Right lobe of liver (tissue), 6 donors: ENCODE measurements around the gene ARIH2. TPM values are rescaled to one million over a fixed set of nuclear protein-coding genes. Genes with fewer than 3 reads are reported as not detected.

Source experiments
- ATAC-seq, 4 donors: fragments of 200-7000 bp; cut with Tn5 transposase; one replicate each; pipeline ENCODE4 v1.9.1; 2020; ENCODE audit warnings: mild to moderate bottlenecking in 4 of 4, moderate library complexity in 4 of 4
- DNase-seq, 3 donors: peaks; one replicate each; pipeline ENCODE4 v3.0.0-alpha.2; 2020
- H3K27ac ChIP-seq, 3 donors: fragments of 200-600 bp; one replicate each; pipeline ENCODE4 v1.8.0; 2022
- H3K27me3 ChIP-seq, 2 donors: fragments of 200-600 bp; one replicate each; pipeline ENCODE4 v1.8.0; 2022
- H3K36me3 ChIP-seq, 4 donors: fragments of 200-600 bp; sonication (generic) in 1 of 4; one replicate each; pipeline versions ENCODE4 v1.5.1 to v1.8.0; 2017 to 2022; ENCODE audit warnings: control low read depth in 1 of 4
- H3K4me1 ChIP-seq, 4 donors: fragments of 200-600 bp; sonication (generic) in 1 of 4; one replicate each; pipeline versions ENCODE4 v1.5.1 to v1.8.0; 2017 to 2022; ENCODE audit warnings: control low read depth in 1 of 4
- H3K4me3 ChIP-seq, 3 donors: fragments of 200-600 bp; one replicate each; pipeline ENCODE4 v1.8.0; 2022
- H3K9me3 ChIP-seq, 4 donors: fragments of 200-600 bp; sonication (generic) in 1 of 4; one replicate each; pipeline versions ENCODE4 v1.5.1 to v1.8.0; 2017 to 2022; ENCODE audit warnings: control low read depth in 1 of 4
- POLR2A ChIP-seq: fragments of 450-650 bp; IDR thresholded peaks from one replicate; pipeline ENCODE4 v1.6.1; 2017; ENCODE audit warnings: antibody characterized with exemption, mild to moderate bottlenecking
- WGBS: methylation state at CpG from one replicate; pipeline ENCODE4 v1.1.6; 2018; ENCODE audit warnings: low coverage, low lambda C conversion rate; ENCODE audit not compliant: insufficient coverage; ENCODE audit errors: missing lambda C conversion rate; 5-methylcytosine and 5-hydroxymethylcytosine counted together
- intact Hi-C, 2 donors: fragments of 100-400 bp; cut with DNase I; formaldehyde crosslinking; loops; one replicate each; pipeline versions ENCODE4 v1.11.2 to v1.14.1; 2022
- total RNA-seq, 6 experiments: library from RNA; depleted of rRNA in 2 of 6; stranded (reverse); fragments of >200 nt in 2 of 6; fragmentation: NEBNext Ultra II Directional in 3 of 6; extraction: Animal tissue kit (Norgen Biotek cat#: 25700) in 3 of 6; gene quantifications; one replicate each; pipeline versions ENCODE4 v1.1.0 to v1.2.4, GENCODE V29; 2016 to 2023
- TF ChIP-seq, protein P1 (sequence below), 4 donors: fragments of 200-600 bp in 3 of 4; fragments of 450-650 bp in 1 of 4; IDR thresholded peaks; one replicate each; pipeline versions ENCODE4 v1.5.1 to v1.8.0; 2016 to 2022; ENCODE audit warnings: antibody characterized with exemption in 4 of 4, mild to moderate bottlenecking in 2 of 4
- donor health status: DM: no; HTN: yes; CAD: no.
- donor health status: DM: no; HTN: no; CAD: no.
- donor health status: DM: no; HTN: no; CAD: no.
- donor health status: DM: no; HTN: yes; CAD: no.
- donor health status: DM: no; HTN: yes; CAD: no.

The ARIH2 gene
- total RNA-seq, 6 experiments from 2014 or later = 34.4 to 44.9 (median 38.2) TPM

DNA sequence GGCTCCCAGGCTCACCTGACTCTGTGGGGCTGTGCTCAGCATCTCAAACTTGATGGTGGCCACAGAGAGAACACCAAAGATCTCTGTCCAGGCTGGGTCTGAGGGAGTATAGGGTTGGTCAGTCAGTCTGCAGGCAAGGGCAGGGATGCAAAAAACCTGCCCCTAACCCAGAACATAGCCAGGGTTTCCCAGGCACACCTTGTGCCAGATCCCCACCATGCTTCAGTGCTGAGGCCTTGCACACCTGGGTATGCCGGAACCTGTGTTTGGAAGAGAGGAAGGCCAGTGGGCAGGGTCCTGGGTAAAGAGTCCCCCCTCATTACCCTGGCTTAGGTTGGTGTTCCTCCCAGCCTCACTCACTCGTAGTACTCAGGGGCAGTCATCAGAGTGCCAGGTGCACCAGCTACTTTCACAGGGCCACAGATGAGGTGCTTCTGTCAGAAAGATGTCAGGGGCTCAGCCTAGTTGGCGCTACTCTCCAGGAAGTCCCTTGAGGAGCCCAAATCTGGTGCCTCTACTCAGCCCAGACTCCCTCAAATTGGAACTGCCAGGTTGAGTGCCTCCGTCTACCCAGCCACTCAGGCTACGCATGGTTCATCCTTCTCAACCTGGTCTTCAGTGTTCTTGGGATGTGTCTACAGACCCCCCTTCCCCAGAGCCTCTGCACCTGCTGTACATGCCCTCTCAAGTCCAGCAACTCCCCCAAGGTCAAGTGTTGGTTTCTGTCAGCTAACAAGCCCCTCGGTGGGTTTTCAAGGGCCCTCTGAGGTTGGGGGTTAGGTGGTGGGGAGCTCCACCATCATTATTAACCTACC, 98.0 kb downstream of the ARIH2 start:
- Histone ChIP-seq H3K9me3 (no peaks in the 10 kb centered on the region), H3K27ac (no peak overlapping the region), H3K4me3 (no peak overlapping the region), H3K27me3 (no peaks in the 10 kb centered on the region), H3K4me1 (peaks cover 0 to 23% (median 8%) of the 10 kb centered on the region in 4 donors), H3K36me3 (peaks cover 0 to 29% (median 12%) of the 10 kb centered on the region in 4 donors)
- no peak for ATAC-seq
- 100% methylated on average over 1 of the region's 6 CpGs for WGBS
- intact Hi-C loops = no loop called here
- TF ChIP-seq, protein P1, sequence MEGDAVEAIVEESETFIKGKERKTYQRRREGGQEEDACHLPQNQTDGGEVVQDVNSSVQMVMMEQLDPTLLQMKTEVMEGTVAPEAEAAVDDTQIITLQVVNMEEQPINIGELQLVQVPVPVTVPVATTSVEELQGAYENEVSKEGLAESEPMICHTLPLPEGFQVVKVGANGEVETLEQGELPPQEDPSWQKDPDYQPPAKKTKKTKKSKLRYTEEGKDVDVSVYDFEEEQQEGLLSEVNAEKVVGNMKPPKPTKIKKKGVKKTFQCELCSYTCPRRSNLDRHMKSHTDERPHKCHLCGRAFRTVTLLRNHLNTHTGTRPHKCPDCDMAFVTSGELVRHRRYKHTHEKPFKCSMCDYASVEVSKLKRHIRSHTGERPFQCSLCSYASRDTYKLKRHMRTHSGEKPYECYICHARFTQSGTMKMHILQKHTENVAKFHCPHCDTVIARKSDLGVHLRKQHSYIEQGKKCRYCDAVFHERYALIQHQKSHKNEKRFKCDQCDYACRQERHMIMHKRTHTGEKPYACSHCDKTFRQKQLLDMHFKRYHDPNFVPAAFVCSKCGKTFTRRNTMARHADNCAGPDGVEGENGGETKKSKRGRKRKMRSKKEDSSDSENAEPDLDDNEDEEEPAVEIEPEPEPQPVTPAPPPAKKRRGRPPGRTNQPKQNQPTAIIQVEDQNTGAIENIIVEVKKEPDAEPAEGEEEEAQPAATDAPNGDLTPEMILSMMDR (IDR thresholded peaks at IDR 0.05) = no peak
- no peak for TF ChIP-seq POLR2A
- no peak for DNase-seq

DNA sequence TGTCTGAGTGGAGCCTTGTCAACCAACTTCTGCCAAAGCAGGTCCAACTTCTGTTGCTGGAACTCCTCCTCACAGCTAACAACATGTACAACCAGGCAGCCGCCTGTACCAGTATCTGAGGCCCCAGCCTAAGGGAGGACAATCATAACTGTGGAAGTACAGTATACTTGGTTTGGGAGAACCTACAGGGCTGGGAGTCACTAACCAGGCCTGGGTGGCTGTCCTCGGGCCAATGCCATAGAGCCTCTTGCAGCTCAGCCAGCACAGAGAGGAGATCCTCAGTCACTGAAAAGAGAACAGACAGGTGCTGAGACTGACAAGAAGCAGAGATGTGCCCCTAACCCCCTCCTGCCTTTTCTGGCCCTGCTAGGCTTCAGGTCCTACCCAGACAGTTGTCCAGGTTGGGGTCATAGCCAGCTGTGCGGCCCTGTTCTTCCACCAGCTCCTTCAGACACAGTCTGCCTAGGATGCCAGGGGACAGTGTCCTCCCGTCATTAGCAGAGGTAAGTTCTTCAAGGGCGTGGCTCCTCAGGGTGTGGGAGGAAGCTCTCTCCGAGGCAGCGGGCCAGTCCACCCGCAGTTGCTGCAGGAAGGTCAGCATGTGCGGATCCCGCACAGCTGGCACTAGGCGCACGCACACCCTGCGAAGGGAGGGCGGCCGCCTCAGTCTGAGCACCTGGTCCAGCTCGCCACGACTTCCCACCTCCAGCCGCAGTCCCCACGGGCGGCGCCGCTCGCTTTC, 98.8 kb downstream of the ARIH2 start:
- no peak for TF ChIP-seq POLR2A
- TF ChIP-seq, protein P1 (IDR thresholded peaks at IDR 0.05) = no peak

DNA sequence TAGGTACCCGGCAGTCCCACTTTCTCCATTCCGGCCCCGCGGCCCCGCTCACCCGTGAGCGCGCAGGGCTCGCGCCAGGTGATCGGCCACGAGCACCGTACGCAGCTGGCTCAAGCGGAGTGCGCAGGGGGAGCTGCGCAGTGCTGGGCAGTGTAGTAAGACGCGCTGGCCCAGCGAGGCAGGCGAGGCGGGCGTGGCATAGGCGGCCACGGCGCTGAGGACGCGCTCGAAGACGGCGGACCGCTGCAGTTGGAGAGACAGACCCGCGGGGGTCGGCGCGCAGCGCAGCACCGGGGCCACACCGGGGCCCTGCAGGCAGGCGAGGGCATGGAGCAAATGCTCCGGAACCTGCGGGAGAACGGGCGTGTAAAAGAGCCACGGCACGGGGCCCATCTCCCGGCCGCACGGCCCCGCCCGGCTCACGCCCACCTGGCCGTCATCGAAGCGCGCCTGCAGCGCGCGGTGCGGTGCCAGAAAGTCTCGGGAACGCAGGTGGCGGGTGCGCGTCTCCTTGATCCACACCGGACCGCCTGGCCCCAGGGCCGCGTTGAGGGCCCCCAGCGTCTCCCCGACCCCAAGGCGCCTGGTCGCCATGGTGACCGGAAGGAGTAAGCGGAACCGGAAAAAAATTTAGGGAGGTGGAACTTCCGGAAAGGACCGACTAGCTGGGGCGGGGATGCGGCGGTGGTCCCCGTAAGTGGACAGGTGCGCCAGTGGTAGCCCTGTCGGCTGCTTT, 99.5 kb downstream of the ARIH2 start, which contains the start of gene DALRD3:
TSS of gene DALRD3 (minus strand) at position 610 of the 736 bp plus-strand sequence. CDS start at position 594, 16 bp downstream.
- H3K27ac ChIP-seq = peak within 1 kb of the TSS in 1 of 3 donors; percentile 65
- TF ChIP-seq POLR2A = peak; percentile 35
- TF ChIP-seq, protein P1 (IDR thresholded peaks at IDR 0.05) = no peak
- H3K4me3 ChIP-seq = peak within 1 kb of the TSS; percentile 88 to 91 (median 89)
- DNase-seq (peak; percentile 73 to 79 (median 75)), ATAC-seq (peak in 3 of 4 donors; percentile 1 to 8 (median 2))
- intact Hi-C loops = no loop called here
- H3K4me1 ChIP-seq = peaks cover 0 to 29% (median 11%) of the 10 kb centered on the region in 4 donors
- H3K9me3 ChIP-seq = no peaks in the 10 kb centered on the region
- H3K36me3 ChIP-seq = peaks cover 0 to 24% (median 10%) of the 10 kb centered on the region in 4 donors
- H3K27me3 ChIP-seq = no peaks in the 10 kb centered on the region
- under 1% methylated on average over 24 of the region's 85 CpGs for WGBS

More for the DNA sequence above, 98.8 kb downstream of the ARIH2 start:
- WGBS = 17% methylated on average over 2 of the region's 23 CpGs
- Histone ChIP-seq H3K4me1 (peaks cover 0 to 23% (median 8%) of the 10 kb centered on the region in 4 donors), H3K36me3 (peaks cover 0 to 23% (median 11%) of the 10 kb centered on the region in 4 donors), H3K27ac (peak overlapping the region in 1 of 3 donors; percentile 65), H3K27me3 (no peaks in the 10 kb centered on the region), H3K9me3 (no peaks in the 10 kb centered on the region), H3K4me3 (peak overlapping the region; percentile 88 to 91 (median 89))
- ATAC-seq (no peak), DNase-seq (peak in 1 of 3 donors; percentile 55)
- intact Hi-C loops = no loop called here

DNA sequence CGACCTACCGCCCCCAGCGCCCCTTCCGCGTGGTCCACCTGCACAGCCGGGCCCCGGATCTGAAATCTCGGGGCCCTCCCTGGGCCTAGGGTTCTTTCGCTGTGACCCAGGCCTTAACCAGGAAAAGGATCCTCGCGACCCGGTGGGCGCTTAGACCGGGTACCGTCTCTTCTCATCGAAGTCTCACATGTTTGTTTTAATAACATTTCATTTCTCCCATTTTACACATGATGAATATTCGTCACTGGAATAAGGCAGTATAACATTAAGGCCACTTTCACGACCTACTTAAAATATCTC, 100.0 kb downstream of the ARIH2 start:
- peaks cover 0 to 29% (median 10%) of the 10 kb centered on the region in 4 donors for H3K36me3 ChIP-seq
- H3K4me1 ChIP-seq = peaks cover 0 to 31% (median 11%) of the 10 kb centered on the region in 4 donors
- peak overlapping the region; percentile 88 to 91 (median 89) for H3K4me3 ChIP-seq
- peak overlapping the region in 1 of 3 donors; percentile 65 for H3K27ac ChIP-seq
- H3K9me3 ChIP-seq = no peaks in the 10 kb centered on the region
- no peaks in the 10 kb centered on the region for H3K27me3 ChIP-seq
- intact Hi-C loops = no loop called here
- ATAC-seq (no peak), DNase-seq (no peak)
- 2% methylated on average over 16 of the region's 18 CpGs for WGBS
- no peak for TF ChIP-seq POLR2A
- TF ChIP-seq, protein P1 (IDR thresholded peaks at IDR 0.05) = no peak
